HEK293T (cell line): ENCODE results near the gene GAD2.

Experiments
- ARNT ChIP-seq: fragments of 450-650 bp; IDR thresholded peaks from 2 replicates; pipeline ENCODE4 v1.6.1; 2017; ENCODE audit warnings: mild to moderate bottlenecking
- BHLHE40 ChIP-seq: fragments of 450-650 bp; IDR thresholded peaks from 2 replicates; pipeline ENCODE4 v1.6.1; 2016; ENCODE audit warnings: mild to moderate bottlenecking, moderate library complexity, borderline replicate concordance
- CTBP1 ChIP-seq: fragments of 450-650 bp; IDR thresholded peaks from 2 replicates; pipeline ENCODE4 v1.6.1; 2016; ENCODE audit warnings: borderline replicate concordance
- ELF4 ChIP-seq: fragments of 450-650 bp; IDR thresholded peaks from 2 replicates; pipeline ENCODE4 v1.6.1; 2017; ENCODE audit warnings: antibody characterized with exemption
- FOXA1 ChIP-seq: fragments of 450-650 bp; IDR thresholded peaks from 2 replicates; pipeline ENCODE4 v1.6.1; 2016; ENCODE audit warnings: mild to moderate bottlenecking
- FOXK2 ChIP-seq: fragments of 450-650 bp; IDR thresholded peaks from 2 replicates; pipeline ENCODE4 v1.6.1; 2016; ENCODE audit warnings: mild to moderate bottlenecking
- FOXM1 ChIP-seq: fragments of 450-650 bp; IDR thresholded peaks from 2 replicates; pipeline ENCODE4 v1.6.1; 2017; ENCODE audit warnings: mild to moderate bottlenecking, borderline replicate concordance
- HDGF ChIP-seq: fragments of 450-650 bp; IDR thresholded peaks from 2 replicates; pipeline ENCODE4 v1.6.1; 2017; ENCODE audit warnings: antibody characterized with exemption, borderline replicate concordance
- NFRKB ChIP-seq: fragments of 450-650 bp; IDR thresholded peaks from 2 replicates; pipeline ENCODE4 v1.6.1; 2016; ENCODE audit warnings: mild to moderate bottlenecking, moderate library complexity
- SP1 ChIP-seq: fragments of 450-650 bp; IDR thresholded peaks from 2 replicates; pipeline ENCODE4 v1.6.1; 2017
- SUZ12 ChIP-seq: fragments of 450-650 bp; IDR thresholded peaks from 2 replicates; pipeline ENCODE4 v1.6.1; 2016; ENCODE audit warnings: mild to moderate bottlenecking
- ZNF384 ChIP-seq: fragments of 450-650 bp; IDR thresholded peaks from 2 replicates; pipeline ENCODE4 v1.6.1; 2016
- TF ChIP-seq, protein P1 (sequence below): fragments of 450-650 bp; IDR thresholded peaks from 2 replicates; pipeline ENCODE4 v1.6.1; 2016

DNA sequence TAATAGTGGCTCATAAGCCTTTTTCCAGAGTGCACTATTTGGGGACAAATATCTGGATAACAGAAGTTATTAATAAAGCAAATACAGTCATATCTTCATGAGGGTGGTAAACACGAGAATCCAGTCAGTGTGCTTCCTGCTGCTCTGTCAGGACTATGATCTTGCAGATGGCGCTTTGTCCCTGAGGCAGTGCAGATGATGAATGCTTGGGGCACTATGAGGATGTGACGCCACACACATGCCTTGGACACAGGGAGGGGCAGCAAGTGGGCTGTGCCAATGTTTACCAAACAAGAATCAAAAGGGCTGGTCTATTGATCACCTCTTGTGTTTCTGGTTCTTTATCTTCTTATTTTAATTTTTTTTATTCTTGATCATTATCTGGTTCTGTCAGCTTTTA is 79.8 kb downstream of the GAD2 start:
- TF ChIP-seq FOXM1, result no peak
- TF ChIP-seq FOXA1, result no peak
- no peak for TF ChIP-seq CTBP1
- no peak for TF ChIP-seq ARNT
- TF ChIP-seq SP1, result no peak
- no peak for TF ChIP-seq ZNF384
- TF ChIP-seq BHLHE40, result no peak
- TF ChIP-seq HDGF, result no peak
- no peak for TF ChIP-seq NFRKB
- no peak for TF ChIP-seq ELF4
- no peak for TF ChIP-seq SUZ12
- TF ChIP-seq, protein P1, sequence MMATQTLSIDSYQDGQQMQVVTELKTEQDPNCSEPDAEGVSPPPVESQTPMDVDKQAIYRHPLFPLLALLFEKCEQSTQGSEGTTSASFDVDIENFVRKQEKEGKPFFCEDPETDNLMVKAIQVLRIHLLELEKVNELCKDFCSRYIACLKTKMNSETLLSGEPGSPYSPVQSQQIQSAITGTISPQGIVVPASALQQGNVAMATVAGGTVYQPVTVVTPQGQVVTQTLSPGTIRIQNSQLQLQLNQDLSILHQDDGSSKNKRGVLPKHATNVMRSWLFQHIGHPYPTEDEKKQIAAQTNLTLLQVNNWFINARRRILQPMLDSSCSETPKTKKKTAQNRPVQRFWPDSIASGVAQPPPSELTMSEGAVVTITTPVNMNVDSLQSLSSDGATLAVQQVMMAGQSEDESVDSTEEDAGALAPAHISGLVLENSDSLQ, result no peak
- TF ChIP-seq FOXK2, result no peak
